ENCODE measurements around the gene TFIP11. TPM values are rescaled to one million over a fixed set of nuclear protein-coding genes. Genes with fewer than 3 reads are reported as not detected.

Gene TFIP11
- total and polyA plus RNA-seq, 2 of the 13 experiments (the other 11 are each of a cell fraction or from before 2014, with no cell fraction given) = 15.4 to 22.8 TPM

DNA sequence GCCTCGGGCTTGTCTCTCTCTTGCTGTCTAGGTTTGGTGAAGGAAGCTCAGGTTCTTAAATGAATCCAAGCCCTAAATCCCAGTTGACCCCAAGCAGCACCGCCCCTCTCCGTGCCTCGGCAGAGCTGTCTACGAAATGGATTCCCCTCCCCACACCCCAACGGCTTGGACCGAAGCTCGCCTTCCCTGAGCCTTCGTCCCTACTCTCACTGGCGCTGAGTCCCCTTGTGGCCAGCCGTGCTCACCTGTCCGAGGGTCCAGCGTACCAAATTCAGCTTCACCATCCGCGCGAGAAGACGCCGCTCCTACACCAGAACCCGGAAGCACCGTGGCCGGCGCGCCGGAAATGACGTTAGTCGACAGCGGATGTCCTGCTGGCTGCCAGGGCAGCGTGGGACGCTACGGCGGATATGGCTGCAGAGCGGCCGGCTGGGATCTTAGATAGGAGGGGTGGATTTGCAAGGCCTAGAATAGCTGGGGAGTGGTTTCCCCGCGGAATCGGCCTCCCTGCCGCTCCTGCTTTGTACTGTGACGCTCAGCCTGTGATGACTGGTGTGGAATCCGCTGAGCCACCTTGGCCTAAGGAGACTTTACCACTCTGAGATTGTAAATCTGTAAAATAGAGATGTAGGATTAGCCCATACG is at the start of gene TFIP11 (continued):
- TF ChIP-seq SOX13 (IDR thresholded peaks at IDR 0.05) = no peak
- peak in 1 of 2 experiments; percentile 23; a peak in 1 of 4 replicates for TF ChIP-seq SOX13 (CRISPR knock-in tag; conservative IDR thresholded peaks at IDR 0.05 in 1 of 2, IDR thresholded peaks at IDR 0.05 in 1 of 2)
- TF ChIP-seq, protein P1, sequence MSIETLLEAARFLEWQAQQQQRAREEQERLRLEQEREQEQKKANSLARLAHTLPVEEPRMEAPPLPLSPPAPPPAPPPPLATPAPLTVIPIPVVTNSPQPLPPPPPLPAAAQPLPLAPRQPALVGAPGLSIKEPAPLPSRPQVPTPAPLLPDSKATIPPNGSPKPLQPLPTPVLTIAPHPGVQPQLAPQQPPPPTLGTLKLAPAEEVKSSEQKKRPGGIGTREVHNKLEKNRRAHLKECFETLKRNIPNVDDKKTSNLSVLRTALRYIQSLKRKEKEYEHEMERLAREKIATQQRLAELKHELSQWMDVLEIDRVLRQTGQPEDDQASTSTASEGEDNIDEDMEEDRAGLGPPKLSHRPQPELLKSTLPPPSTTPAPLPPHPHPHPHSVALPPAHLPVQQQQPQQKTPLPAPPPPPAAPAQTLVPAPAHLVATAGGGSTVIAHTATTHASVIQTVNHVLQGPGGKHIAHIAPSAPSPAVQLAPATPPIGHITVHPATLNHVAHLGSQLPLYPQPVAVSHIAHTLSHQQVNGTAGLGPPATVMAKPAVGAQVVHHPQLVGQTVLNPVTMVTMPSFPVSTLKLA (IDR thresholded peaks at IDR 0.05) = peak; percentile 74
- no peak for TF ChIP-seq ZNF160 (CRISPR knock-in tag; IDR thresholded peaks at IDR 0.05)
- no peak for TF ChIP-seq ZNF20 (CRISPR knock-in tag; IDR thresholded peaks at IDR 0.05)
- no peak for TF ChIP-seq TCF7L2 (IDR thresholded peaks at IDR 0.05; ENCODE audit: low read depth, low read length)
- peak; percentile 100 for TF ChIP-seq GABPB1 (CRISPR knock-in tag; IDR thresholded peaks at IDR 0.05)
- TF ChIP-seq, protein P2, sequence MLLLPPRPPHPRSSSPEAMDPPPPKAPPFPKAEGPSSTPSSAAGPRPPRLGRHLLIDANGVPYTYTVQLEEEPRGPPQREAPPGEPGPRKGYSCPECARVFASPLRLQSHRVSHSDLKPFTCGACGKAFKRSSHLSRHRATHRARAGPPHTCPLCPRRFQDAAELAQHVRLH (CRISPR knock-in tag; IDR thresholded peaks at IDR 0.05; ENCODE audit: borderline replicate concordance, low read depth) = peak; percentile 66; the same call in 1 of the 2 replicates
- TF ChIP-seq, protein P3, sequence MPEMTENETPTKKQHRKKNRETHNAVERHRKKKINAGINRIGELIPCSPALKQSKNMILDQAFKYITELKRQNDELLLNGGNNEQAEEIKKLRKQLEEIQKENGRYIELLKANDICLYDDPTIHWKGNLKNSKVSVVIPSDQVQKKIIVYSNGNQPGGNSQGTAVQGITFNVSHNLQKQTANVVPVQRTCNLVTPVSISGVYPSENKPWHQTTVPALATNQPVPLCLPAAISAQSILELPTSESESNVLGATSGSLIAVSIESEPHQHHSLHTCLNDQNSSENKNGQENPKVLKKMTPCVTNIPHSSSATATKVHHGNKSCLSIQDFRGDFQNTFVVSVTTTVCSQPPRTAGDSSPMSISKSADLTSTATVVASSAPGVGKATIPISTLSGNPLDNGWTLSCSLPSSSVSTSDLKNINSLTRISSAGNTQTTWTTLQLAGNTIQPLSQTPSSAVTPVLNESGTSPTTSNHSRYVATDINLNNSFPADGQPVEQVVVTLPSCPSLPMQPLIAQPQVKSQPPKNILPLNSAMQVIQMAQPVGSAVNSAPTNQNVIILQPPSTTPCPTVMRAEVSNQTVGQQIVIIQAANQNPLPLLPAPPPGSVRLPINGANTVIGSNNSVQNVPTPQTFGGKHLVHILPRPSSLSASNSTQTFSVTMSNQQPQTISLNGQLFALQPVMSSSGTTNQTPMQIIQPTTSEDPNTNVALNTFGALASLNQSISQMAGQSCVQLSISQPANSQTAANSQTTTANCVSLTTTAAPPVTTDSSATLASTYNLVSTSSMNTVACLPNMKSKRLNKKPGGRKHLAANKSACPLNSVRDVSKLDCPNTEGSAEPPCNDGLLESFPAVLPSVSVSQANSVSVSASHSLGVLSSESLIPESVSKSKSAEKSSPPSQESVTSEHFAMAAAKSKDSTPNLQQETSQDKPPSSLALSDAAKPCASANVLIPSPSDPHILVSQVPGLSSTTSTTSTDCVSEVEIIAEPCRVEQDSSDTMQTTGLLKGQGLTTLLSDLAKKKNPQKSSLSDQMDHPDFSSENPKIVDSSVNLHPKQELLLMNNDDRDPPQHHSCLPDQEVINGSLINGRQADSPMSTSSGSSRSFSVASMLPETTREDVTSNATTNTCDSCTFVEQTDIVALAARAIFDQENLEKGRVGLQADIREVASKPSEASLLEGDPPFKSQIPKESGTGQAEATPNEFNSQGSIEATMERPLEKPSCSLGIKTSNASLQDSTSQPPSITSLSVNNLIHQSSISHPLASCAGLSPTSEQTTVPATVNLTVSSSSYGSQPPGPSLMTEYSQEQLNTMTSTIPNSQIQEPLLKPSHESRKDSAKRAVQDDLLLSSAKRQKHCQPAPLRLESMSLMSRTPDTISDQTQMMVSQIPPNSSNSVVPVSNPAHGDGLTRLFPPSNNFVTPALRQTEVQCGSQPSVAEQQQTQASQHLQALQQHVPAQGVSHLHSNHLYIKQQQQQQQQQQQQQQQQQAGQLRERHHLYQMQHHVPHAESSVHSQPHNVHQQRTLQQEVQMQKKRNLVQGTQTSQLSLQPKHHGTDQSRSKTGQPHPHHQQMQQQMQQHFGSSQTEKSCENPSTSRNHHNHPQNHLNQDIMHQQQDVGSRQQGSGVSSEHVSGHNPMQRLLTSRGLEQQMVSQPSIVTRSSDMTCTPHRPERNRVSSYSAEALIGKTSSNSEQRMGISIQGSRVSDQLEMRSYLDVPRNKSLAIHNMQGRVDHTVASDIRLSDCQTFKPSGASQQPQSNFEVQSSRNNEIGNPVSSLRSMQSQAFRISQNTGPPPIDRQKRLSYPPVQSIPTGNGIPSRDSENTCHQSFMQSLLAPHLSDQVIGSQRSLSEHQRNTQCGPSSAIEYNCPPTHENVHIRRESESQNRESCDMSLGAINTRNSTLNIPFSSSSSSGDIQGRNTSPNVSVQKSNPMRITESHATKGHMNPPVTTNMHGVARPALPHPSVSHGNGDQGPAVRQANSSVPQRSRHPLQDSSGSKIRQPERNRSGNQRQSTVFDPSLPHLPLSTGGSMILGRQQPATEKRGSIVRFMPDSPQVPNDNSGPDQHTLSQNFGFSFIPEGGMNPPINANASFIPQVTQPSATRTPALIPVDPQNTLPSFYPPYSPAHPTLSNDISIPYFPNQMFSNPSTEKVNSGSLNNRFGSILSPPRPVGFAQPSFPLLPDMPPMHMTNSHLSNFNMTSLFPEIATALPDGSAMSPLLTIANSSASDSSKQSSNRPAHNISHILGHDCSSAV (CRISPR knock-in tag; IDR thresholded peaks at IDR 0.05; ENCODE audit: borderline replicate concordance) = 0 out of 2 replicates have a peak, but pooled peaks have one; percentile 17
- no peak for TF ChIP-seq JARID2 (CRISPR knock-in tag; IDR thresholded peaks at IDR 0.05; ENCODE audit: insufficient replicate concordance)
- TF ChIP-seq, protein P4, sequence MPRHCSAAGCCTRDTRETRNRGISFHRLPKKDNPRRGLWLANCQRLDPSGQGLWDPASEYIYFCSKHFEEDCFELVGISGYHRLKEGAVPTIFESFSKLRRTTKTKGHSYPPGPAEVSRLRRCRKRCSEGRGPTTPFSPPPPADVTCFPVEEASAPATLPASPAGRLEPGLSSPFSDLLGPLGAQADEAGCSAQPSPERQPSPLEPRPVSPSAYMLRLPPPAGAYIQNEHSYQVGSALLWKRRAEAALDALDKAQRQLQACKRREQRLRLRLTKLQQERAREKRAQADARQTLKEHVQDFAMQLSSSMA (CRISPR knock-in tag; IDR thresholded peaks at IDR 0.05) = 0 out of 2 replicates have a peak, but pooled peaks have one; percentile 61
- 0 out of 2 replicates have a peak, but pooled peaks have one; percentile 29 for TF ChIP-seq ZNF550 (CRISPR knock-in tag; IDR thresholded peaks at IDR 0.05; ENCODE audit: borderline replicate concordance)
- TF ChIP-seq, protein P5, sequence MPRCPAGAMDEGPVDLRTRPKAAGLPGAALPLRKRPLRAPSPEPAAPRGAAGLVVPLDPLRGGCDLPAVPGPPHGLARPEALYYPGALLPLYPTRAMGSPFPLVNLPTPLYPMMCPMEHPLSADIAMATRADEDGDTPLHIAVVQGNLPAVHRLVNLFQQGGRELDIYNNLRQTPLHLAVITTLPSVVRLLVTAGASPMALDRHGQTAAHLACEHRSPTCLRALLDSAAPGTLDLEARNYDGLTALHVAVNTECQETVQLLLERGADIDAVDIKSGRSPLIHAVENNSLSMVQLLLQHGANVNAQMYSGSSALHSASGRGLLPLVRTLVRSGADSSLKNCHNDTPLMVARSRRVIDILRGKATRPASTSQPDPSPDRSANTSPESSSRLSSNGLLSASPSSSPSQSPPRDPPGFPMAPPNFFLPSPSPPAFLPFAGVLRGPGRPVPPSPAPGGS (CRISPR knock-in tag; IDR thresholded peaks at IDR 0.05) = peak; percentile 54; the same call in 1 of the 2 replicates
- no peak for TF ChIP-seq ISX (CRISPR knock-in tag; conservative IDR thresholded peaks at IDR 0.05)
- no peak for TF ChIP-seq PAWR (CRISPR knock-in tag; IDR thresholded peaks at IDR 0.05; ENCODE audit: borderline replicate concordance)
- TF ChIP-seq TAF15 (IDR thresholded peaks at IDR 0.05; ENCODE audit: low read depth, low read length, poor library complexity, severe bottlenecking) = no peak

Data from HepG2 (cell line).